ENCODE results near the gene THTPA. TPM values are rescaled to one million over a fixed set of nuclear protein-coding genes. Genes with fewer than 3 reads are reported as not detected.

Gene THTPA
- total and polyA plus RNA-seq, 10 donors: 4.5 to 25.4 (median 17.8) TPM

DNA sequence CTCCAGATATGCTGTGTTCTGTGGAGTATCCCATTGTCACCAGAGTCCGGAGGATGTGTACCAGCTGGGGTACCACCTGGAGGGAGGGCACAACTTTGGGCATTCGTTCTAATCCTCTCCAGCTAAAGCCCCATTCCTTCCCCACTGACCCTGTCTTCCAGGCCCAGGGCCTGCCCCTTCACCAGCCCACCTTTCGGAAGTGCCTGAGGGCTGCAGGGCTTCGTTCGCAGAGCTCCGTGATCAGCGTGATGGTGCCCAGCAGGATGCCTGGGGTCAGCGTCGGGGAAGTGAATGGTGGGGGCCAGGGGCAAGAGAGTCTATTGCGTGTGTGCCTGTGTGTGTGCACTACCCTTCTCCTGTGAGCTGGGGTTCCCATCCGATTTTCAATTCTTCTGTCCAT, 9.6 kb downstream of the THTPA start:
- WGBS, 5 donors: 89 to 94% (median 91%) methylated on average over 11 of the region's 11 CpGs
- H3K9me3 ChIP-seq: no peaks in the 10 kb centered on the region
- H3K4me1 ChIP-seq: peaks cover 5 to 70% (median 33%) of the 10 kb centered on the region in 6 donors
- intact Hi-C loops (cut with DNase I; ENCODE audit: low total_unique reads): loop anchor here (10.0 kb wide), 1 partner anchor 241 kb away; the partner anchor contains the start of gene PABPN1
- H3K4me3 ChIP-seq: no peak overlapping the region
- H3K27ac ChIP-seq: no peak overlapping the region
- H3K36me3 ChIP-seq: peaks cover 0 to 57% (median 47%) of the 10 kb centered on the region in 6 donors
- H3K27me3 ChIP-seq (replicated peaks in 1 of 7): no peaks in the 10 kb centered on the region
- no peak for DNase-seq
- TF ChIP-seq POLR2AphosphoS5 (IDR thresholded peaks at IDR 0.05) (peak in 1 of 3 donors; percentile 64), POLR2A (IDR thresholded peaks at IDR 0.05) (no peak)
- TF ChIP-seq, protein P1, sequence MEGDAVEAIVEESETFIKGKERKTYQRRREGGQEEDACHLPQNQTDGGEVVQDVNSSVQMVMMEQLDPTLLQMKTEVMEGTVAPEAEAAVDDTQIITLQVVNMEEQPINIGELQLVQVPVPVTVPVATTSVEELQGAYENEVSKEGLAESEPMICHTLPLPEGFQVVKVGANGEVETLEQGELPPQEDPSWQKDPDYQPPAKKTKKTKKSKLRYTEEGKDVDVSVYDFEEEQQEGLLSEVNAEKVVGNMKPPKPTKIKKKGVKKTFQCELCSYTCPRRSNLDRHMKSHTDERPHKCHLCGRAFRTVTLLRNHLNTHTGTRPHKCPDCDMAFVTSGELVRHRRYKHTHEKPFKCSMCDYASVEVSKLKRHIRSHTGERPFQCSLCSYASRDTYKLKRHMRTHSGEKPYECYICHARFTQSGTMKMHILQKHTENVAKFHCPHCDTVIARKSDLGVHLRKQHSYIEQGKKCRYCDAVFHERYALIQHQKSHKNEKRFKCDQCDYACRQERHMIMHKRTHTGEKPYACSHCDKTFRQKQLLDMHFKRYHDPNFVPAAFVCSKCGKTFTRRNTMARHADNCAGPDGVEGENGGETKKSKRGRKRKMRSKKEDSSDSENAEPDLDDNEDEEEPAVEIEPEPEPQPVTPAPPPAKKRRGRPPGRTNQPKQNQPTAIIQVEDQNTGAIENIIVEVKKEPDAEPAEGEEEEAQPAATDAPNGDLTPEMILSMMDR (IDR thresholded peaks at IDR 0.05 in 8 of 11, conservative IDR thresholded peaks at IDR 0.05 in 3 of 11): no peak

DNA sequence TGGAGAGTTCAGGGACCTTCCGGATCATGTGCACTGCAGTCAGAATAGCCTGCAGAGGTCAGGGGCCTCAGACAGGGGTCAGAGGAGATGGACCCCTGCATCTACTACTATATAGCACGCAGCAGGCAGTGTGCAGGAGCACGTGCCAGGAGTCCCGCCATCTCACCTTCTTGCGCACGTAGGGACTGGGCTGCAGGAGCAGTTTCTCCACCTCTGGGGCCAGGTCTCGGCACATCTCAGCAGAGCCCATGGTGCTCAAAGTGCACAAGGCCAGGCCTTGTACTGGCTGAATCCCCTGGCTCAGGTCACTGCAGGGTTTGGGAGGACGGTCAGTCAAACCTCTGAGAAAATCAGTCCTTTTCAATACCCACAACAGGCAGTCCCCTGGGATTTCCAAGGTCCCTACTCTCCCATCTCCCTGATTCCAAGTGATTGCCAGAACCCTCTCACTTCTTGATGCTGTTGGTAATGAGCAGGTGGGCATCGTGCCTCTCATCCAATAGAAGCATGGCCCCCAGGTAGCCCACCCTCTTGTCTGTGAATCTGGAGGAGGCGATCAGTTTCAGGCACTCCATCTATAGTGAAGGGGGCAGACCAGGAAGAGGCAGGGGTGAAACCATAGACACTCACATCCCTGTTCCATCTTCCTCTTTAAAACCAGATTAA, 10.2 kb downstream of the THTPA start:
- no peak for DNase-seq
- 90 to 96% (median 95%) methylated on average over 7 to 10 of the region's 10 CpGs for WGBS, 5 donors
- peaks cover 0 to 6% (median 0%) of the 10 kb centered on the region in 7 donors for H3K27me3 ChIP-seq (replicated peaks in 1 of 7)
- peak overlapping the region in 5 of 8 donors; percentile 84 to 94 (median 89) for H3K27ac ChIP-seq
- H3K4me3 ChIP-seq: peak overlapping the region in 4 of 8 donors; percentile 67 to 93 (median 68)
- TF ChIP-seq POLR2A (IDR thresholded peaks at IDR 0.05): no peak
- TF ChIP-seq POLR2AphosphoS5 (IDR thresholded peaks at IDR 0.05): peak in 2 of 3 donors; percentile 38 to 43
- peaks cover 0 to 51% (median 41%) of the 10 kb centered on the region in 6 donors for H3K36me3 ChIP-seq
- no peaks in the 10 kb centered on the region for H3K9me3 ChIP-seq
- peaks cover 5 to 70% (median 33%) of the 10 kb centered on the region in 6 donors for H3K4me1 ChIP-seq
- intact Hi-C loops (cut with DNase I; ENCODE audit: low total_unique reads): loop anchor here (10.0 kb wide), 1 partner anchor 241 kb away; the partner anchor contains the start of gene PABPN1

DNA sequence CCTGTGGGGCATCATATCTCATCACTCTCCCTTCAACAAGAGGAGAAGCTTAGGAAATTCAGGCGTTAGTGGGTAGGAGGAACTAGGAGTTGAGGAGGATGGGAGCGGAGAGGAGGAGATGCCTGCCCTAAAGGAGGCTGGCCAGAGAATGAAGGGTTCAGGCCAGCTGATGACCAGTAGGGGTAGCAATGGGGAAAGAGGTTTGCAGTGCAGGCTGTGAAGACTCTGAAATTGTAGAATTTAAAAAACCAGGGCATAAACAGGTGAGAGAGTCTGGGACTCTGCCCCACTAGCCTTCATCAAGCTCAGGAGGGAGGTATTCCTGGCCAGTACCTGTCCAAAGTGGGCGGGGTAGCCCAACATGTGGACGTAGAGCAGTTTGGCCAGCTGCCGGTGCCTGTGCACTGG, 10.7 kb downstream of the THTPA start:
- DNase-seq: no peak
- intact Hi-C loops (cut with DNase I; ENCODE audit: low total_unique reads): loop anchor here (10.0 kb wide), 1 partner anchor 242 kb away; the partner anchor contains the start of gene PABPN1

DNA sequence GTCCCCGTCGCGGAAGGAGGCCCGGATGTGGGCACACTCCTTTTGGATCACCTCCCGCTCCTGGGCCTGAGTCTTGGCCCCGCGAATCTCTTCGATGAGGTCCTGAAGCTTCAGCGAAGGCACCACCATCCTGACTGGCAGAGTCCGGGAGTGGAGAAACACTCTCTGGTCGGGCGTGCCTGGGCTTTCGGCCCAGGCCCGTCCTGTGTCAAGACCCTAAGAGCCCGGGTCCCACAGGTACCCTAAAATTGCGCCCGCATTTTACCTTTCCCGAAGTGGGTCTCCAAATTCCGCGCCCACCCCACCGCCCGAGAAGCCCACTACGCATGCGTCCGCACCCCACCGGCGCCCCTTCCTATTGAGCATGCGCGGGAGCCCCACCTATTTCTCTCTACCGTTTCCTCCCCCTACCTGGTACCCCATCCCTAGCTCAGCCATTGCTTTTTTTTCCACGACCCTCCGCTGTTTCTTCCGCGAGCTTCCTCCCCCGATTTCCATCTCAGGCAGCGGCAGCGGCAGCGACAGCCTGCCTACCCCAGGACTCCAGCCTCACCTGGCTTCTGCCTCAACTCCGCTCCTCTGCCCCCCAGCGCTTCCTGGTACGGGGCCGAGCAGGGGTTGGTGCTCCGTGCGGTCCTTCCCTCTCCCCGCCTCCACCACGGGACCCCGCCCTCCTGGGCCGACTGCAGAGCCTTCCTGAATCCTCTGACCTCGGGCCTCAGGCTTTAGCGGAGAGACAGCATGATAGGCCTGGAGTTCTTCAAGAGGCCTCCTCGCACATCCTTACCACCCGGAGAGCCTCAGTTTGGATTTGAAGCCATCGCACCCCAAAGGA, 11.3 kb downstream of the THTPA start, which contains the start of gene AP1G2:
Gene AP1G2 (minus strand): TSS at position 606 of the 835 bp plus-strand sequence. CDS start 477 bp downstream, at position 129.
- intact Hi-C loops (cut with DNase I; ENCODE audit: low total_unique reads): loop anchor here (10.0 kb wide), 1 partner anchor 243 kb away; the partner anchor contains the start of gene PABPN1
- Histone ChIP-seq H3K4me3 (peak within 1 kb of the TSS; percentile 56 to 93 (median 67)), H3K36me3 (peaks cover 0 to 39% (median 31%) of the 10 kb centered on the region in 6 donors), H3K27me3 (replicated peaks in 1 of 7) (peaks cover 0 to 7% (median 0%) of the 10 kb centered on the region in 7 donors), H3K4me1 (peaks cover 5 to 76% (median 40%) of the 10 kb centered on the region in 6 donors), H3K9me3 (no peaks in the 10 kb centered on the region), H3K27ac (peak within 1 kb of the TSS; percentile 74 to 94 (median 86))
- DNase-seq: peak; percentile 98
- peak; percentile 94 to 97 (median 94) for TF ChIP-seq POLR2AphosphoS5 (IDR thresholded peaks at IDR 0.05)
- TF ChIP-seq POLR2A (IDR thresholded peaks at IDR 0.05): peak in 1 of 3 donors; percentile 73
- TF ChIP-seq, protein P1 (IDR thresholded peaks at IDR 0.05 in 8 of 11, conservative IDR thresholded peaks at IDR 0.05 in 3 of 11): no peak
- WGBS, 5 donors: 0 to 1% (median 1%) methylated on average over 50 to 53 of the region's 53 CpGs

More for the DNA sequence above, 10.7 kb downstream of the THTPA start:
- H3K36me3 ChIP-seq: peaks cover 0 to 45% (median 36%) of the 10 kb centered on the region in 6 donors
- peaks cover 5 to 72% (median 35%) of the 10 kb centered on the region in 6 donors for H3K4me1 ChIP-seq
- peak overlapping the region; percentile 74 to 94 (median 86) for H3K27ac ChIP-seq
- no peak for TF ChIP-seq POLR2AphosphoS5 (IDR thresholded peaks at IDR 0.05)
- TF ChIP-seq POLR2A (IDR thresholded peaks at IDR 0.05): no peak
- TF ChIP-seq, protein P1 (IDR thresholded peaks at IDR 0.05 in 8 of 11, conservative IDR thresholded peaks at IDR 0.05 in 3 of 11): no peak
- peaks cover 0 to 7% (median 0%) of the 10 kb centered on the region in 7 donors for H3K27me3 ChIP-seq (replicated peaks in 1 of 7)
- 16 to 29% (median 22%) methylated on average over 5 of the region's 5 CpGs for WGBS, 5 donors
- peak overlapping the region; percentile 56 to 93 (median 67) for H3K4me3 ChIP-seq
- no peaks in the 10 kb centered on the region for H3K9me3 ChIP-seq

Measured in spleen (tissue), 11 donors.